ENCODE measurements around the gene BOD1L1.

Gene BOD1L1

GRCh38 chr4:13627606-13628311, at the start of gene BOD1L1:
TSS of gene BOD1L1 (minus strand) at chr4:13627725. CDS start at chr4:13627587, 138 bp downstream.
- DNase-seq (ENCODE audit: low read depth in 2 of 2) = peak; percentile 77 to 79

GRCh38 chr4:13674971-13675370, 47.4 kb upstream of the BOD1L1 start:
- no peak for DNase-seq (ENCODE audit: low read depth in 2 of 2)

- no peak for DNase-seq (ENCODE audit: low read depth in 2 of 2)
Measured at GRCh38 chr4:13673167-13673566, 45.6 kb upstream of the BOD1L1 start.

- no peak for DNase-seq (ENCODE audit: low read depth in 2 of 2)
Measured at GRCh38 chr4:13670456-13671160, 43.1 kb upstream of the BOD1L1 start.

GRCh38 chr4:13665701-13666660, 38.5 kb upstream of the BOD1L1 start:
- DNase-seq (ENCODE audit: low read depth in 2 of 2) = no peak

- DNase-seq (ENCODE audit: low read depth in 2 of 2) = no peak
Measured at GRCh38 chr4:13659341-13660070, 32.0 kb upstream of the BOD1L1 start.

- peak; percentile 30 to 42 for DNase-seq (ENCODE audit: low read depth in 2 of 2)
Measured at GRCh38 chr4:13656569-13657405, 29.3 kb upstream of the BOD1L1 start.

GRCh38 chr4:13654162-13654797, 26.8 kb upstream of the BOD1L1 start:
- peak; percentile 59 to 69 for DNase-seq (ENCODE audit: low read depth in 2 of 2)

GRCh38 chr4:13653766-13654161, 26.2 kb upstream of the BOD1L1 start:
- no peak for DNase-seq (ENCODE audit: low read depth in 2 of 2)

GRCh38 chr4:13647031-13647430, 19.5 kb upstream of the BOD1L1 start:
- no peak for DNase-seq (ENCODE audit: low read depth in 2 of 2)

- DNase-seq (ENCODE audit: low read depth in 2 of 2) = no peak
Measured at GRCh38 chr4:13645075-13645474, 17.6 kb upstream of the BOD1L1 start.

- no peak for DNase-seq (ENCODE audit: low read depth in 2 of 2)
Measured at GRCh38 chr4:13642170-13642950, 14.8 kb upstream of the BOD1L1 start.

GRCh38 chr4:13641084-13641483, 13.6 kb upstream of the BOD1L1 start:
- DNase-seq (ENCODE audit: low read depth in 2 of 2) = no peak

- DNase-seq (ENCODE audit: low read depth in 2 of 2) = no peak
Measured at GRCh38 chr4:13640149-13640940, 12.8 kb upstream of the BOD1L1 start.

GRCh38 chr4:13635286-13635799, 7.8 kb upstream of the BOD1L1 start:
- no peak for DNase-seq (ENCODE audit: low read depth in 2 of 2)

GRCh38 chr4:13633671-13634070, 6.1 kb upstream of the BOD1L1 start:
- no peak for DNase-seq (ENCODE audit: low read depth in 2 of 2)

- DNase-seq (ENCODE audit: low read depth in 2 of 2) = peak; percentile 3 to 19
Measured at GRCh38 chr4:13627178-13627605, 333 bp downstream of the BOD1L1 start.

Data from stimulated activated CD8-positive, alpha-beta memory T cell treated with anti-CD3 and anti-CD28 coated beads, Interleukin-15, amount 100 ng/mL, for 48 hours (primary cell).